ENCODE data around the gene BFAR.

DNA sequence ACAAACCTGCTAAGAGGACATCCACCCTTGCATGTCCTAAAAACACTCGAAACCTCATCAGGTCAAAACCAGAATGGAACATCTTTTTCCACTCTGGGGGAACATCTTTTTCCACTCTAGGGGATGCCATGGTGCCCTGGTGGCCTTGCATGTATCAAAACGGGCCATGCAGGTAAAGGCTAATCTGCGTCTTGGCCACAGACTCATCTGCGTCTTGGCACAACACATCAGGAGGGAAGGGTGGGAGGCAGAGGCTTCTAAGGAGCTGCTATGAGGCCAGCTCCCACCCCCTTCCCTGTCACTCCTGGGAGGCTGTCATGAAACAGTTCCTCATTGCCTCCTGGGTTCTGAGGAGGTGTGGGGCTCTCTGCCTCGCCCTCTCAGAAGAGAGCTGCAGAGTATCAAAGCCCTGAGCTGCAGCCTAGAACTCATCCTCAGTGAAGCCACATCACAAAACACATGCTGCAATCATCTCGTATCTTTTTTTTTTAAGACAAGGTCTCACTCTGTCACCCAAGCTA is 30.2 kb upstream of the BFAR start:
- TF ChIP-seq, protein P1, sequence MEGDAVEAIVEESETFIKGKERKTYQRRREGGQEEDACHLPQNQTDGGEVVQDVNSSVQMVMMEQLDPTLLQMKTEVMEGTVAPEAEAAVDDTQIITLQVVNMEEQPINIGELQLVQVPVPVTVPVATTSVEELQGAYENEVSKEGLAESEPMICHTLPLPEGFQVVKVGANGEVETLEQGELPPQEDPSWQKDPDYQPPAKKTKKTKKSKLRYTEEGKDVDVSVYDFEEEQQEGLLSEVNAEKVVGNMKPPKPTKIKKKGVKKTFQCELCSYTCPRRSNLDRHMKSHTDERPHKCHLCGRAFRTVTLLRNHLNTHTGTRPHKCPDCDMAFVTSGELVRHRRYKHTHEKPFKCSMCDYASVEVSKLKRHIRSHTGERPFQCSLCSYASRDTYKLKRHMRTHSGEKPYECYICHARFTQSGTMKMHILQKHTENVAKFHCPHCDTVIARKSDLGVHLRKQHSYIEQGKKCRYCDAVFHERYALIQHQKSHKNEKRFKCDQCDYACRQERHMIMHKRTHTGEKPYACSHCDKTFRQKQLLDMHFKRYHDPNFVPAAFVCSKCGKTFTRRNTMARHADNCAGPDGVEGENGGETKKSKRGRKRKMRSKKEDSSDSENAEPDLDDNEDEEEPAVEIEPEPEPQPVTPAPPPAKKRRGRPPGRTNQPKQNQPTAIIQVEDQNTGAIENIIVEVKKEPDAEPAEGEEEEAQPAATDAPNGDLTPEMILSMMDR (IDR thresholded peaks at IDR 0.05): no peak
- no peak for TF ChIP-seq POLR2A (IDR thresholded peaks at IDR 0.05)
